ENCODE measurements around the gene ARHGAP6.

Gene ARHGAP6

DNA sequence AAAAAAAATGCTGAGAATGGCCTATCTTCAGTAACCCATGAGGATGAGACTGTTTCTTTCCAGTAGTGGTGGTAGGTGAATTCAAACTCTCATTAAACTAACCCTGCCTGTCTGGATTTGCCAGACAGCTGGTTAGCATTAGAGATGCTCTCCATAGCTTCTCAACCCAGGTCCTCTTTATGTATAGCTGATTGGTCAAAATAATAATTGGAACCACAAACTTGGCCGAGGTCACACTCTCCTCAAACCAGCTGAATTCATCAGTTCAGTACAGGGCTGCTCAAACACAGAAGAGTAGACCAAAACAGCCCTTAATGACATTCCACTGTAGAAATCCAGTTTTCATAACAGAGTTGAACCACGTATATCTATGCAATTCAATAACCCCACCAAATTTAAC, 469.2 kb downstream of the ARHGAP6 start:
- in situ Hi-C loops (cut with MboI; ENCODE audit: low sequenced_read_pairs), result no loop called here

DNA sequence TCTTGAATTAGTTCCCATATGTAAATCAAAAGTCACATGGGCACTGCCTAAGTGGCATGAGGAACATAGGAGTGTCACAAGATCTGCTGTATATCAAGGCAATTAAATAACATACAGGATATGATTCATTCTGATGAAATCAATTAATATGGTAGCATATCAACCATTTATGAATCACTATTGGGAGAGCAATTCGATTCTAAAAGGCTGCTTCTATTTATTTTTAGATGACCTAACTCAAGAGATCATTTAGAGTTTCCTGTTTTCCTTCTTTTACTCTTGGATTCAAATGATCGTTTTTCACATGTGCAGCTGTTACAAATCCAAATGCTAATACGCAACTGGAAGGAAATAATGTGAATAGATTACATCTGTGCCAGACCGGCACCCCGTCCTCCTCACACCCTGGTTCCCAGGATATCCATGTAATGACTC, 472.7 kb downstream of the ARHGAP6 start:
- in situ Hi-C loops (cut with MboI; ENCODE audit: low sequenced_read_pairs), result no loop called here

DNA sequence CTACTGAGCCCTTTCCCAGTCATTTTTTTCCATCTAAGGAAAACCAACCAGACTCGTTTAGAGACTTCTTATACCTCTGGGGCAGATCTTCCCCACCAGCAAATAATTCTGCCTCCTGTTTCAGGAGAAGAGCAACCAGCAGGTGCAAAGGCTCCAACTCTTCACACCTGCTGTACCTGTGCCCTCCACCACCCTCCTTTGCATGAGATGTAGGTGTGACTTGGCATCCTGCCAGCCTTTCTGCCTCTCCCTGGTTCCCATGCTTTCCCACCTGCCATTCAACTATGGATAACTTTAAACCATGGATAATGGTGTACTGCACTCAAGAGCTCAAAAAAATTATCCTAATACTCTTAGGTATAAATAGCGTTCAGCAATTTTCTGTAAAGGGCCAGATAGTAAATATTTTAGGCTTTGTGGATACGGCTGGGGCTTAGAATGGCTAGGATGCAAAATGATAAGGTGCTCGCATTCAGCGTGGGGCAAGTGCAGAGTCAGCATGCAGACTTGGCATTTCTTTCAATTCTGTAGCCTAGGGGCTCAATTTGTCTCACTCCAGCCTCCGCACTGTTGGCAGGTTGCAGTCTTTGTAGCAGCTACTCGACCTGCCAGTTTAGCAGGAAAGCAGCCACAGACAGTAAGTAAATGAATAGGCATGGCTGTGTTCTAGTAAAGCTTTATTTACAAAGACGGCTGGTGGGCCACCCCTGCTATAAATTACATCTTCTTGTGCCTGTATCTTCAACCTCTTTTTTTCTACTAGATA, 474.8 kb downstream of the ARHGAP6 start:
- in situ Hi-C loops (cut with MboI; ENCODE audit: low sequenced_read_pairs), result no loop called here

DNA sequence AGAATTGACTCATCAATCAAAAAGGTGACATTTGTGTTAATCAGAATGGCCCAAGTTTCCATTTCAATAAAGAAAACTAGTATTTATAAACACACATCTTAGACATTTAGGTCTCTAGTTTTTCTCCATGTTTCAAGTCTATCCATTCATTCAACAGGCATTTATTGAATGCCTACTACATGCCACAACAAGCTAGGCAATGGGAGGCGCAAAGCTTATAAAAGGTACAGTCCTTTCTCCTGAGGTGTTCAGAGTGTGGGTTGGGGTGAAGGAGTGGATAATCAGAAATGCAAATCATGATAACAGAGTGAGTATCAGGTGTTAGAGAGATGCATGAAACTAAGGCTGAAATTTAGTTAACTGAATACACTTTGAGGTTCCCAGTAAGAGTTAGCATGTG, 476.6 kb downstream of the ARHGAP6 start:
- in situ Hi-C loops (cut with MboI; ENCODE audit: low sequenced_read_pairs), result no loop called here

DNA sequence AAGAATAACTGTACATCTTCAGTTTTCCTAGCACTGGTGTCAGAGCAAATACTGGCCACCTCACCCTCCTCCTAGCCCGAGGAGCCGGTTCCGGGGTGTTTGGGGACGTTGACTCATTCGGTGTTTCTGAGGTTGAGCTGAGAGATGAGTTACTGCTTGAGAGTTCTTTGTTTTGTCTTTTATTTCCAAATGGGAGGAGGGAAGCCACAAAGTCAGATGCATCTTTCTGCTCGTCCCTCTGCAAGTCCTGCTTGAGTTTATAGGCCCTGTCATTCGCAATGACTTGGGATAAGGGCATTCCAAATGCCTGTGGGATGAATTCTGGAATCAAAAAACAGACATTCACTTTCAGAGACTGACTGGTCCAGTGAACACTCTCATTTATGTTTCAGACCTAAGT, 477.1 kb downstream of the ARHGAP6 start:
- in situ Hi-C loops (cut with MboI; ENCODE audit: low sequenced_read_pairs), result no loop called here

DNA sequence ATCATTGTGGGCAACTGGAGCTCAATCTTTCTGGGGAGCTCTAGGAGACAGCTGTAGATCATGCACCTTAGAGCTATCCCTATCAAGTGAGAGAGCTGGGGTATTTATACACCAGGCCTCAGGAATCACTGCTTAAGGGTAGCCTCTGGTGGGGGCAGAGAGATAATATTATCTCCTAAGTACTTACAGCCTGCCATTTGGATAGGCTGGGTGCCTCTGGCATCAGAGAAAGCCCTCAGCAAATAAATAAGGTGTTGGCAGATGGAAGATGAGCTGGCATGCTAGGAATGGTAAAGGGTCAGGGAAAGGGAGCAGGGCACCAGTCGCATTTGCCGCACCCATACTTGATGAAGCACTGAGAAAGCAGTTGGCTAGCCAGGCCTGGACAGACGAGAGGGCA, 478.7 kb downstream of the ARHGAP6 start:
- in situ Hi-C loops (cut with MboI; ENCODE audit: low sequenced_read_pairs), result no loop called here

DNA sequence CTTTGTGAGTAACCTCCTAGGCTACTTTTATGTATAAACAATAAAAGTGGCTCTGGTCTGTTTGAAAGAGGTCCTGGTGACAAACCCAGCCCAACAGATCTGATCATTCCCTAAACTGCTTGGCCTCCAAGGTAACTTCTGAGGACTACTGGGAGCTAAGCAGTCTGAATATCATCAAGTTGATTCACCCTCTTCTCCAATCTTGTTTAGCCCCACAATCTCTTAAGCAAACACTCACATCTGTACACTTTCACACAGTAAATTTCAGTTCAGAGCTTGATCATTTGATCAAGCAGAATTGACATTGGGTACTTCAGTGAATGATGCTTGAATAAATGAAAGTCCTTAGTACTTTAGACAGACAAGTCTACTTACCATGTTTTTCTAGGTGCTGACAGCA, 479.9 kb downstream of the ARHGAP6 start:
- in situ Hi-C loops (cut with MboI; ENCODE audit: low sequenced_read_pairs), result no loop called here

DNA sequence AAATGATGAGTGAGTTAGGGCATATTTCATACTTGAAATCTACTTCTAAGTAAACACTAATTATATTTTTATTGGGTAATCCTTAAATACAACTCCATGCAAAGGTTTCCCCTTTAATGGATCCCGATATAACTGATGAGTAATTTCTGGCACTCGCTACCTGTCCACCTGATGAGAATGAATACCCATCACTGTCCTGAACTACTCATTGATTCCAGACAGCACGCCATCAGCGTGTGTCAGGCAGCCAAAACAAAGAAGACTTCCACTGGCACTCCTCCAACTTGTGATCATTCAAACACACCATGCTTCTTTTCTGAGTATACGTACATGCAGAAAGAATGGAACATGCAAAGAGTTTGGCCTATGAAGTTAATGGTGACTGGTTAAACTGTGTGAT, 485.1 kb downstream of the ARHGAP6 start:
- in situ Hi-C loops (cut with MboI; ENCODE audit: low sequenced_read_pairs), result no loop called here

DNA sequence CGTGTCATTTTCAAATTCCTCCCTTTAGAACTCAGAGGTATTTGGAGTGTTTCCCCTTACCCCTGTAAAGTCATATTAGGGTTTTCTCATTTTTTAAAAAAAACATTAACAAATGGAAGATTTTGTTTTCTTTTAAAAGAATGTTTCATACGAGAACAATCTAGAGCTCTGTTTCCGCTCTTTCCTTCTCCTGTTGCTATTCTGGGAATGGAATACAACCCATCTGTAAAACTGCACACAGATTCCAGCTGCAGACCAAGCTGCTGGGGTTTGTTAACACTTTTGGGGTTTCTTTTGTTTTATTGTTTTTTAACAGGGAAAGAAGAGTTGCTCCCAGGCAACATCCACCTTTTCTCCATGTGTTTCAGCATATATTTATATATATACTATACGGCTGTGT, 493.3 kb downstream of the ARHGAP6 start:
- in situ Hi-C loops (cut with MboI; ENCODE audit: low sequenced_read_pairs), result no loop called here

DNA sequence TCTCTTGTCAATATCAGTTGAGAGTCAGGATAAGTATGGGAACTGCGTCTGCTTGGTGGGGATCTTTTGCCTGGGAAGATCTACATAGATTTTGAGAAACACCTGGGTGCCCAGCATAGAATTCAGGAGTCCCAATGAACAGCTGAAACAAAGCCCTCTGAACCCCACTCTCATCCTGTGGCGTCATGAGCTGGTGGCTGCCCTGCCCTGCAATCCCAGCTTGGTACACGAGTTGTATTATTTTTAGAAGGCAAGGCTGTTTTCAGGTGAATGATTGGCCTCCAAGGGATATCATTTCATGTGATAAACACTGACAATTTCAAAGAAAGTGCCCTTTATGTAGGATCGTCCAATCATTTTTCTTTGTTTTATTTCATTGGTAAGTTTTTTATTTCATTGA, 493.8 kb downstream of the ARHGAP6 start:
- in situ Hi-C loops (cut with MboI; ENCODE audit: low sequenced_read_pairs), result no loop called here

DNA sequence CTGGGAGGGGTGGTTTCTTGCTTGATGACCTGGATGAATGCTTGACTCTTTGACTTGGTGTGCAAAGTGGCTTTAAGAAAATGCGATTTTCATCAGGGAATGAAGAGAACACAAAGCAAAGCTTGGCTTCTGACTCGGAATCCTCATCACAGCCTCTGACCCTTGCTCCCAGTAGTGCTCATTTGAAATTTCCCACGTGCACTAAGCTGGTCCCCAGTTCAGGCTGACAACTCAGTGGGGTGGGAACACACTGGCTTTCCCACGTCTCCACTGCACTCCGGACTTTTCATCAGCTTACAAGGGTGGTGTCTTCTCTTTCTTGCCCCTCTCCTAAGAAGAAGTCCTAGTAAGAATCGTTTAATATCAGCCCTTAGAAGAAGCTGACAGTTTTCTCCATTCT, 501.3 kb downstream of the ARHGAP6 start:
- in situ Hi-C loops (cut with MboI; ENCODE audit: low sequenced_read_pairs), result no loop called here

DNA sequence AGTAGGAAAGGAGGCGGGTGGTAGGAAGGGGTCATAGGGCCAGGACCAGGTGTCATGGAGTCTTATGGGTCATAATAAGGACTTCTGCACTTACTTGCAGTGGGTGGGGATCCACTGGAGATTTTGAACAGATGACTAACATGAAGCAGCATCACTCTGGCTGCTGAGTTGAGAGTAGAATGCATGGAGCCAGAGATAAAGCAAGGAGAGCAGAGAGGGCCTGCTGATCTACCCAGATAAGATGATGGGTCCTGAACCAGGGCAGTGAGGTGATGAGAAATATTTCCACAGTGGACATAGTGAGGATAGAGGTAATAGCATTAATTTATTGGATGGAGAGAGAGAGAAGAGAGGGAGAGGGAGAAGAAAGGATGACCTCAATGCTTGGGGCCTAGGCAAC, 506.6 kb downstream of the ARHGAP6 start:
- in situ Hi-C loops (cut with MboI; ENCODE audit: low sequenced_read_pairs), result no loop called here

DNA sequence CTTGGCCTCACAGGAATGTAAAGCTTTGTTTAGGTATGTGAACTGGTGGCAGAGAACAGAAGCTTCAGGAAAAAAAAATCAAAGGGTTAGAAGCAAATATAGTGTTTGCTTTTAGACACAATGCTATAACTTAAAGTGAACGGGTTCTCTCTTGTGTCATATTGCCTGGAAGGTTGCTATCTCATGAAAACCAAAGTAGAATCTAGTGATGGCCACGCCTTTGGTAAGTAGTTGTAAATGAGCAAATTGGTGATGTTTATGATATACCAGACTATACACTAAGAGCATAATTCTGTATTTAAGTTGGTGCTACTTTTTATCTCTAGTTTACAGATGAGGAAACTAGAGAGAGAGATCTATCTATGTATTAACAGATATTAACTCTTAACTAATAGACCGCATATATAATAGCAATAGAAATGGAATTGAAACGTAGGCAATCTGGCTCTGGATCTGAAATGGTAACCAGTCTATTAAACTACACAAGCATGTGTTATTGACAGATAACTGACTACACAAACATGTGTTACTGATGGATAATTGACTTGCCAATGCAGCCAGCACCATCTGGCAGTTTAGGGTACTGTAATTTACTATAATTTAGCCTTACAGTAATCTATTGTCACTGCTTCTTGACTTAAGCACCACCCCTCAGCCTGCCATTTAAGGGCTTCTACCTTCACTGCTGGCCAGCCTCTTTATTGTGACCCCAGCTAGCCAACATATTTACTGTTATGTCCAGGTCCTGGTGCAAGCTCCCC, 513.7 kb downstream of the ARHGAP6 start:
- in situ Hi-C loops (cut with MboI; ENCODE audit: low sequenced_read_pairs), result no loop called here

DNA sequence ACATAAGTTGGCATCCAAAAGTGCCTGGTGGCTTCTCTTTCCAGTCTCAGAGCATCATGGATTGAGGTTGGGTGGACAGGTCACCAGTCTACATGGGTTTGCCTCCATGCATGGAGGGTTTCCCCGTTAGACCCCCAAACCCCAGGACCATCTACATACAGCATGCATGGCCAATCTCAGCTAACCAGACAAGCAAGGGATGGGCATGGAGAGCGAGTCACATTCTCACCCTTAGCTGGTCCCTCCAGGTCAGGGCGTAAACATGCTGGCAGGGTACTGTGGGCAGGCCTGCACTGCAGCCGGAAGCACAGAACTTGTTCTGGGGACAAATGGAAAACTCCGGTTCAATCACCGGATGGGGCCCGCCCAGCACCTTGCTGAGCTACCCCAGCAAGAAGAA, 517.3 kb downstream of the ARHGAP6 start:
- in situ Hi-C loops (cut with MboI; ENCODE audit: low sequenced_read_pairs), result loop anchor here (25.0 kb wide), 1 partner anchor 961 kb away; no protein-coding TSS in a partner anchor

DNA sequence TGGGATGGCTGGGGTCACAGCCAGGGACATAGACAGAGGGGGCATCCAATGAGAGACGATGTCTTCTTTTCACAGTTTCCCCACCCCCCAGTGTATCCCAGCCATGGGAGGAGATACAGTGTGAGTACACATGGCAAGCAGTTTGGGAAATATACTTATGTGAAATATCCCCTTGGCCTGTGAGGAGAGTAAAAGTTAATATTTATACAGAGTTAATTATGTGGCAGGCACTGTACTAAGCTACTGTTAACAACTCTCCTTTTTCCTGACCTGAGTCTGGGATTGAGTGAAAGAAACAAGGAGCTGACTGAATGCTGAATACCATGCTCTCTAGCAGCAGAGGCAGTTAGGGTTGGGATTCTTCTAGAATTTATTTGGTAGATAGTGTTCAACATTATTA, 519.3 kb downstream of the ARHGAP6 start:
- in situ Hi-C loops (cut with MboI; ENCODE audit: low sequenced_read_pairs), result loop anchor here (25.0 kb wide), 1 partner anchor 959 kb away; no protein-coding TSS in a partner anchor

DNA sequence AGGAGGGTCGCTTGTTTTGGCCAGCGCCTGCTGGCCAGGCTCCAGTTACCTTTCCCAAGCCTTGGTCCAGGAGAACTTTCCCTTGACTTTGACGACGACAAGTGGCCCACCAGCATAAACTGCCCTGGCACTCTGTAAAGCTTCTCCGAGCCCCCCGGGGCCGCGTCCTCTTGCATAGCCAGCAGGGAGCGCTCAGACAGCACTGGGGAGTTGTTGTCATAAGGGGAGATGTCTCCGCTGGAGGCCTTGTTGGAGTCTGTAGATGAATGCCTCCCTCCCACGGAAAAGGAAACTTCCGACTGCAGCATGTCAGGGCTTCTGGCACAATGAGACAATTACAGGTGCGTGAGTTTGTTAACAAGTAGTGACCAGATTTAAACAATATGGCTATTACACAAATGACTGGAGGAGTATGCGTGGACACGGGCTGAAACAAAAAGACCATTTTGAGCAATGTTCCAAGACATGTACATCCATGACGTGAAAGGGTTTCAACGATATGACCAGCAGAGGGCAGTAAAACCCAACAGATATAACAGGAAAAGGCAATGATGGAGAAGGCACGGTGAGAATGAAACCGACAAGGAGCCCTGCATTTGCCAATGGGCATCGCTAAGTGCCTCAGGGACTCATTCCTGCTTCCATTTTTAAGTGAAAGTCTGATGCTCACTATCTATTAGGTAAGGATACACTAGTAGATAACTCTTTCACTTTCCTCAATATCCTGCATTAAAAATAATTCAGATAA, 521.6 kb downstream of the ARHGAP6 start:
- in situ Hi-C loops (cut with MboI; ENCODE audit: low sequenced_read_pairs), result loop anchor here (25.0 kb wide), 1 partner anchor 957 kb away; no protein-coding TSS in a partner anchor

DNA sequence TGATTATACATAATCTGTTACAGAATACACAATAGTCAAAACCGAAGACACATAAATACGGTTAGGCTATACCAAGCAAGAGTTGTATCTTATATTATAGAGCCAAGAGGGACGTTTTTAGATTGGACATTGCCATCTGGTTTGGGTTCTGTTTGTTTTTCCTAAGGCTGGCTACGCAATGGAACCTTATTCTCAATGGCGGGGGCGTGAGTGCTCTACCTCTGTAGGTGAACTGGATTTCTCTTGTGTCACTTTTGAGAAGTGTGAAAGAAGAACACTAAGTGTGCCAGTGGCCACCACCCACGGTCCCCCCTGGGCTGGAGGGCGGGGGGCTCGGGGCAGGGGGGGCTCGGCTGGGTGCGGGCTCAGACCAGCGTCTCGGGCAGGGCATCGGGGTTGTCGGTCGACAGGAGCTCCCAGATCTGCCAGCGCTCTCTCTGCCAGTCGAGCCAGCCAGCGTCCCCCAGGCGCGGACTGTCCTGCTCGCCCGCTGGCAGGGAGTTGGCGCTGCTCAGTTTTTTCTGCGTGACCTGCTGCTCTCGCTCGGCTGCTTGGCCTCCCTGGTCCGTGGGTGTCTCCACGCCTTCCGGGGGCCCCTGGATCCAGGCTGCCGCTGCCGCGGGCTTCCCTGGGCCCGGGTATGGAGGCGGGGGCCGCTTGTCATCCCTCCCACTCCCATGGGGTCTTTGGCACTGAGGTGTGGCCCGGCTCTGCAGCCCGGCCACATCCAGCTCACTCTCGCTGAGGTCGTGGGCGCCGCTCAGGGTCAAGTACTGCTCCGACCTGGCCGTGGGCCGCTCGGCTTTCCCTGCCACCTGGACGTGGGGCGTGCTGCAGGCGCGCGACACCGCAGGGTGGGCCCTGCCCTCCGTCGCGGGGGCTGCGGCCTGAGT, 527.0 kb downstream of the ARHGAP6 start:
- in situ Hi-C loops (cut with MboI; ENCODE audit: low sequenced_read_pairs), result loop anchor here (25.0 kb wide), 1 partner anchor 951 kb away; no protein-coding TSS in a partner anchor

DNA sequence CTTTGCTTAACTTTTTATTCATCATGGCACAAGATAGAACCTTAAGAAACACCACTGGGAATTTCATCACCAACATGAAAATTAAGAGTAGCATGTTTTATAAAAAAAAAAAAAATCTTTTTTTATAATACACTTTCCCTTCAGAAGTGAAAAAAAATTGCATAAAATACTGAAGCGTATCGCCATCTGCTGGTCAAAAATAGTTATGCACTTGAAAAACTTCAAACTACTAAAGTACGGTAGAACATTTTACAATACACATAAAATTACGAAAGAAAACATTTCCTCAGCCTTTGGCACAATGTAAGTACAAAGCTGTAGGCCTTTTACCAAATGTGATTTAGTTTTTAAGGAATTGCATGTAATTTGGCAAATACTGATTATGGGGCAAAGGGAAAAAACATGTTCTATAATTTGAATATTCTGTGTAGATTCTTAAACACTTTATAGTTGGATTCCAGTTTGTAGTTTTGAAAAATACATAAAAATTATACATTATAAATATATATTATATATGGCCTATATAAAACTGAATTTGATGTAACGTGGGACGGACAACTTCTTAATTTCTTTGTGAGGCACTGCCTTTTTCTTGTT, 528.1 kb downstream of the ARHGAP6 start:
- in situ Hi-C loops (cut with MboI; ENCODE audit: low sequenced_read_pairs), result loop anchor here (25.0 kb wide), 1 partner anchor 950 kb away; no protein-coding TSS in a partner anchor

DNA sequence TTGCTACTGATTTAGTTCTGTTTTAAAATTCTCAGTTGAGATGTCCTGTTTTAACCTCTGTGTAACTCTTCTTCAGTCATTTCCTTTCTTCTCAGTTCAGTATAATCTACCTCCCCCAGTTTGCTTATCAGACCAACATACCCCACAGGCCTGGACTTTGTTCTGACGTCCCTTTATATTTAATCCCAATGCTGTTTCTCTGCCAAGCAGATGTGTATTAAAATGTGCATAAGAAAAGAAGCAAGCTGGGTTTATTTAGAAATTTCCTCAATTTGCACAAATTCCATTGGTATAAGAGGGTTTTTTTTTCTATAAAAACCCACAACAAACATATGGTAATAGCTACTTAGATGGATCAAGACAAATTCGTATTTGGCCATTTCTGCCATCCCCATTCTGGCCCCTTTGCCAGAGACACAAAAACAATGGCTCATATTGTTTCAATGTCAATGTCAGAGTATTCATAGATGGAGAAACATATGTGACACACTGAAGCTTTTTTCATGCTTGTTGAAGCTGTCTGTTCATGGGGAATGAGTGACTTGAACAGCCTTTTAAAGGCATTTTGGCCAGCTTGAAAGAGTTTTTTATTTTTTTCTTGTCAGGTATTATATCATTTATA, 530.0 kb downstream of the ARHGAP6 start:
- in situ Hi-C loops (cut with MboI; ENCODE audit: low sequenced_read_pairs), result loop anchor here (25.0 kb wide), 1 partner anchor 948 kb away; no protein-coding TSS in a partner anchor

All from HL-60/S4 (cell line).